NCI-H1092 treated with DMSO at 0.1 percent for 48 hours (cell line): Measurements from ENCODE around the gene CLDN18.

Experiments used
- DNase-seq: peaks from one replicate; lab custom pipeline; 2025; lab: John Stamatoyannopoulos, UW

Gene CLDN18

DNA sequence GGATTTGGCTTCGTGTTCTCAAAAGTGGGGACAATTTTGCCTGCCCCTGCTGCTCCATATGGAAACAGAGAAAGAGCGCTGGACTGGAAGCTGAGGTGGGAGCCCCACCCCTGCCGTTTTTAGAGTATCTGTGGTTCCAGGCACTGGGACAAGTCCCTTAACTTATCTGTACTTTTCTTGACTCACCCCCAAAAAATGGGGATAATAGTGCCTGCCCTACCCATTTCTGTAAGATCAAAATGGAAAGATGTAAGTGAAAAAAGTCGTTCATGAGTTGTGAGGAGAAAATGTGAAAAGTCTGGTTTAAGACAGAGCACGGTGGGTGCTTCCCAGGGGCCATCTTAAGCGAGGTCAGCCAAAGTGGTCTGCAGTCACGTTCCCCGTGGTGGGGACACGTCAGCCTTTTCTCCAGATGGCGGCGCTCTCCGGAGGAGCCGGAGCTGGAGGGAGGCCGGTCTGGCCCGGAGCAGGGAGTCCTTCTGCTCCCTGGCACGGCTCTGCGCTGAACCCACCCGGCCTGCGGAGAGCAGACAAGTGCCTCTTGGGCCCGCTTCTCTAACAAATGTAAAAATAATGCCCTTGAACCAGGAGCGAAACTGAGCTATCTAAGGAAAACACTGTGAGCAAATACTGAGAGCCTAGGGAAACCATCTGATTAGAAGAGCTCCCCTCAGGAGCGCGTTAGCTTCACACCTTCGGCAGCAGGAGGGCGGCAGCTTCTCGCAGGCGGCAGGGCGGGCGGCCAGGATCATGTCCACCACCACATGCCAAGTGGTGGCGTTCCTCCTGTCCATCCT lies at the start of gene CLDN18:
Gene CLDN18 (plus strand): TSS at position 690 of the 797 bp plus-strand sequence. CDS start 61 bp downstream, at position 751.
- DNase-seq: no peak

DNA sequence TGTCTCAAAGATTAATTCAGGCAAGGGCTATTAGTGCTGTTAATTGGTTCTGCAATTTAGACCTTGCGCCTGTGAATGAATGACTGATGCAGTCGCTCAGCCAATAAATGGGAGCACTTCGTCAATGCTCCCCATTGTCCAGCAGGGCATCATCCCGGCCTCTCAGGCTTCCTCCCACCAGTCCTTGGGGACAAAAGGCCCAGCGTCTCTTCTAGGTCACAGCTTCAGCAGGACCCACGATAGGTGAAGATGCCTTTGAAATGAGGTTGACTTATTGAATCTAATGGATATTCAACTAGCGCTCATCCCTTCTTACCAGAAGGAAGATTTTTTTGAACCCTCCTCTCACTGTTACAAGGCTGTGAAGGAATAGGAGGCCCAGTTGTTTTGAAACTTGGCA lies 47.7 kb upstream of the CLDN18 start:
- no peak for DNase-seq

DNA sequence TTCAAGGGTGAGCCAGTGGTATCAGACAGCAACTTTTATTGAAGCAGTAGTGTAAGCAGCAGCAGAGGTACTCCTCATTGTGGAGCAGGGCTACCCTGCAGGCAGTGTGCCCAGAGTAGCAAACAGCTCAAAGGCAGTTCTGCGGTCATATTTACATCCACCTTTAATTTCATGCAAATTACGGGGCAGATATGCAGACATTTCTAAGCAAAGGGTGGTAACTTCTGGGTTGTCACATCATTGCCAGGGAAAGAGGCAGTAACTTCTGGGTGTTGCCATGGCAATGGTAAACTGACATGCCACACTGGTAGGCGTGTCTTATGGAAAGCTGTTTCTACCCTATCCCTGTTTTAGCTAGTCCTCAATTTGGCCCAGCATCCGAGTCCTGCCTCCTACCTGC lies 46.5 kb upstream of the CLDN18 start:
- no peak for DNase-seq

DNA sequence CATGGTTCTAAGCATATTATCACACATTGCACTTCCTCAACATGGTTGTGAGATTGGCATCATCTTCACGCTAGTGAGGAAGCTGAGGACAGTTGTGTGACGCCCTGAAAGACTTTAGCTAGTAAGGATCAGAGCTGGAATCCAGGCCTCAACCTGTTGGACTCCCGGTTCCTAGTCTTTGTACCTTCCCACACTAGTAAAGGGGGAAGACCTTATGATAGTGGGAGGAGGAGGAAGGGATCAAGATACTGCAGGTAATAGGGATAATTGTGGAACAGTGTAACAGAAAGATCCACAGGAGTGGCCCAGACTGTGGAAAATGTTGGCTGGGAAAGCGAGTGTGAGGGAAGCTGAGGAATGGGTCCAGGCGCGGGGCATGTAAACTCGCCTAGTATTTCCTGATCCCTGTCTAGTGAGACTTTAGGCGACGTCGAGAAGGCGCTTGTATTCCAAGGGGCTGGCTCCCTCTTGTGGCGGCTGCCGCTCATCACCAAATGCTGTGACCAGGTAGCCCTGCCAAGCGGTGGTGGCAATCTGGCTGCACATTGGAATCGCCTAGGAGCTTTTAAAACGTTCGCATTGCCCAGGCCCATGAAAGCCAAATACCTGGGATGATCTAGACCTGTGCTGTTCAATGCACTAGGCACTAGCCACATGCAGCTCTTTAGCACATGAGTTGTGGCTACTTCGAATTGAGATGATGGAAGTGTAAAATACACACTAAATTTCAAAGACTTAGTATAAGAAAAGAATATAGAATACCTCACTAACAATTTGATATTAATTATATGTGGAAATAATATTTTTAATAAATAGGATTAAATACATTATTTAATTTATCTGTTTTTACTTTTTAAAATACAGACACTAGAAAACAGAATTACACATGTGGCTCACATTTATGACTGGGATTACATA lies 38.8 kb upstream of the CLDN18 start:
- peak; percentile 60 for DNase-seq

DNA sequence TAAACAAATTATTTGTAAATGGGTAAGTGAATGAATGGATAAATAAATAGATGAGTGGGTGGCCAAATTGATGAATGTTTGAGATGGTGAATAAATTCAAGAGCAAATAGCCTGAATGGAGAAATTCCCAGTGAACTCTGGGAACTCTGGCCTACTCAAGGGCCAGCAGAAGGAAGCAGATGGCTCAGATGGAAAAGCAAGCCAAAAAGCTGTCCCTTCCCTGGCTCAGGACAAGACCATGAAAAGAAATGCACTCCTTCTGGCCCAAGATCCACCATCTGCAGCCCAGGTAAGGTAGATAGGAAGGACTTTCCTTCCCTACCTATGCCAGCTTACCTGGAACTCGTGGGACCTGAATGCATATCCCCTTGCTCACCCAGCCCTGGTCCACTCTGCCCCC lies 37.6 kb upstream of the CLDN18 start:
- no peak for DNase-seq

DNA sequence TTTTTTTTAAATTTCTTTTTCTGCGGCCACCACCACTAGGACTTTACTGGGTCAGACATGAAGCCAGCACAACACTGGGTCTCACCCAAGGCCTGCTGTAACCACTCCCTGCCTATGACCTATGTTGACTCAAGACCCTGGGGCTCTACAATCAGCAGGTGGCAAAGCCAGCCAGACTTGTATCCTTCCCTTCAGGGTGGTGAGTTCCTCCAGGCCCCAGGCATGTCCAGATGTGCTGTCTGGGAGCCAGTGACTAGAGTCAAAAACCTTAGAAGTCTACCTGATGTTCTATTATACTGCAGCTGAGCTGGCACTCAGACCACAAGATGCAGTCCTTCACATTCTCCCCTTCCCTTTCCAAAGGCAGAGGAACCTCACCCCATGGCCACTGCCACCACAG lies 31.6 kb upstream of the CLDN18 start:
- no peak for DNase-seq

DNA sequence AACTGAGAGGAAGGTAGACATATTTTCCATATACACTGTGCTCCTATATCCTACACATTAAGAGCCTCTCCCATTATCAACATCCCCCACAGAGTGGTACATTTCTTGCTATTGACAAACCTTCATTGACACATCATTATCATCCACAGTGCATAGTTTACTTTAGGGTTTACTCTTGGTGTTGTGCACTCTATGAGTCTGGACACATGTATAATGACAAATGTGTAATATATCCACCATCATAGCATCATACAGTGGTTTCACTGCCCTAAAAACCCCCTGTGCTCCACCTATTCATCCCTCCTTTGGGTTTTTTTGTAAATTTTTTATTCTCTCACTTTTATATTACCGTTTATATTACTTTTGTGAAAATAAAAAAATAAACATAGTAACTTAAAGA lies 22.2 kb upstream of the CLDN18 start:
- DNase-seq: no peak

DNA sequence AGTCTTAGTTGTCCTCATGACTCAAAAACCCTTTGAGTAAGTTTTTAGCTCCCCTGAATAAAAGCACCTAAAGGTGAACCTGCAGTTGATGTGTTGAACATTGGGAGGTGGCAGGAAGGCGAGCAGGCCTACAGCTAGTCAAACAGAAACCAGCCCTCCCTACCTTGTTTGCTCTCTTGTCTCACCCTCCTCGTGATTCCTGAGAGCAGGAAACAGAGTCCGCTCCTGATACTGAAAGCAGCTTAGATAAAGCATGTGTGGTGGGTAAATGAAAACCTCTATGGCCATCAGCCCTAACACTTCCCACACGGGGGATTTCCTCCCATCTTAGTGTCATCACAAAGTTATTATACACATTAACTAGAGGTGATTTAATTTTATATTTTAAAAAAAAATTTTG lies 21.8 kb upstream of the CLDN18 start:
- no peak for DNase-seq

DNA sequence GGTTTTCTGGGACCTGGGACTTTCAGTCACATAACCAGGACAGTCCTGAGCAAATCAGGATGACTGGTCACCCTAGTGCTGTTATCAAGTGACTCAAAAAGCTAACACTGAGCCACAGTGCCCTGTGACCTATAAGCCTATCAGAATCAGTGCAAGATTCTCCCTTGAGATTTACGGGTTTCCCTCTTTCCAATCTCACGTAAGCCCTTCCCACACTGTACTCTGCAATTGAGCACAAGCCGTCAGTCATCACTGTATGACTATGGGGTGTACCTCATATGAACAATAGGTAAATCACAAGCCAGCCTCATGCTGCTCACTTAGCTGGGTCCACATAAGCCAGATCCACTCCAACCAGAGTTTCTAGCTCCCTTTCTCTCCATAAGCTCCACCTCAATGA lies 21.0 kb upstream of the CLDN18 start:
- no peak for DNase-seq

DNA sequence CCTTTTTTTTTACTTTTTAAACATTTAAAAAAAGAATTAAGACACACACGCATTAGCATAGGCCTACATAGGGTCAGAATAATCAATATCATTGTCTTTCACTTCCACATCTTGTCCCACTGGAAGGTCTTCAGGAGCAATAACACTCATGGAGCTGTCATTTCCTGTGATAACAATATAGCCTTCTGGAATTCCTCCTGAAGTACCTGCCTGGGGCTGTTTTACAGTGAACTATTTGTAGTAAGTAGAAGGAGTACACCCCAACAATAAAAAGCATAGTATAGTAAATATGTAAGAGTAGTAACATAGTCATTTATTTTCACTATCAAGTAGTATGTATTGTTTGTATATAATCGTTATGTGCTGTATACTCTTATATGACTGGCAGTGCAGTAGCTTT lies 19.5 kb upstream of the CLDN18 start:
- DNase-seq: no peak

DNA sequence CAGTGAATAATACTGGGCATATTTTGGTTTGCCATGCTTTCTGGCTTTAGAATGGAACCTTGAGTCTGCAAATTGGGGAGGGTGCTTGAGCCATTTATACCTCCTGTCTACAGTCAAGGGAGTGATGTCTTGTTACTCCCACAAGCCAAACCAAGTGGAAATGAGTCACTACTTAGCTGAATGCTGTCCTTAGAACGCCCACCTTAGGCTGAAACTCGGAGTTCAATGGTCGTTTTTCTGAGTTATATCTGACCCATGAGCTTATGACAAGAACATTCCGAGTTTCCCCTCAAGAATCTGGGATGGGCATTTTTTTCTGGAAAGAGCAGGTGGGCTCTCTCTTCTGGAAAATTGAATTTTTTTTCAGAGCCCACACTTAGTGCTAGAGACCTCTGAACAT lies 17.4 kb upstream of the CLDN18 start:
- no peak for DNase-seq

DNA sequence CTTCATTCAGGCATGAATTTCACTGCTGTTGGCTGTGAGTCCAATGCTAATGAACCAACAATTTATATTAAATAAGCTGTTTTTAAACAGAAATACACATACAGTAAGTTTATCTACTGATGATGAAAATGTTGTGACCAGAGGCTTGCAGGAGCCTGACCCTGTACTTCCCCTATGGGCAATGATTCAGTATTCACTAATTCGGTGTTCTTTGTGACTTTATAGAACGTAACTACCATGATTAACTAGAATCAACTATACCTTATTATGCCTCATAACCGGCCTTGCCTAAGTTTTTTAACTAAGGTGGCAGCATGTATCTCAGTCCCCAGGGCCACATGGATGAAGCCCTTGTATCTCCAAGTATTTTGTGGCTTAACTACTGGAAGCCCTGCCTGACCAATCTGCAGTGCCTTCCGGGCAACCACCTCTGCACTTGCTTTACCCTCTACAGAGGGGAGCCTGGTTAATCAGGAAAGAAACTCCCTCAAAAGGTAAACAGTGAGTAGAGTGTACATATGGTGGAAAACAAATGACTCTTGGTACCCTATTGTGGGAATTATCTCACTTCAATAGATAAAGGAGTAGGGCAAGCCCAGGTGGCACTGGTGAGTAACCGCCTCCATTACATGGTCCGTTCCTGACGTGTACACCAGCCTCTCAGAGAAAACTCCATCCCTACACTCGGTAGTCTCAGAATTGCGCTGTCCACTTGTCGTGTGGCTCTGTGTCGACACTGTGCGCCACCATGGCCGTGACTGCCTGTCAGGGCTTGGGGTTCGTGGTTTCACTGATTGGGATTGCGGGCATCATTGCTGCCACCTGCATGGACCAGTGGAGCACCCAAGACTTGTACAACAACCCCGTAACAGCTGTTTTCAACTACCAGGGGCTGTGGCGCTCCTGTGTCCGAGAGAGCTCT lies 11.6 kb upstream of the CLDN18 start:
- no peak for DNase-seq

DNA sequence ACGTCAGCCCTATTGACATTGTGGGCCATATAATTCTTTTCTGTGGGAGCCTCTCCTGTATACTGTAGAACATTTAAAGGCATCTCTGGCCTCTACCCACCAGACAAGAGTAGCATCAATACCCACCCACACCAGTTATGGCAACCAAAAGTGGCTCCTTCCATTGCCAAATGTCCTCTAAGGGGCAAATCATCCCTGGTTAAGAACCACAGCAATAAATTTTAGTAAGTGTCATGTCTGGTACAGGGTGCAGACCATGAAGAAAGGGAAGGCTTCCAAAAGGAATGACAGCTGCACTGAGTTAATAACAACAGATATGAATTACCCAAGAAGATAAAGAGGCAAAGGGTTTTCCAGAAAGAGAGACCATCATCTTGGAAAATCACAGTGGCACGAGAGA lies 6.9 kb upstream of the CLDN18 start:
- no peak for DNase-seq

DNA sequence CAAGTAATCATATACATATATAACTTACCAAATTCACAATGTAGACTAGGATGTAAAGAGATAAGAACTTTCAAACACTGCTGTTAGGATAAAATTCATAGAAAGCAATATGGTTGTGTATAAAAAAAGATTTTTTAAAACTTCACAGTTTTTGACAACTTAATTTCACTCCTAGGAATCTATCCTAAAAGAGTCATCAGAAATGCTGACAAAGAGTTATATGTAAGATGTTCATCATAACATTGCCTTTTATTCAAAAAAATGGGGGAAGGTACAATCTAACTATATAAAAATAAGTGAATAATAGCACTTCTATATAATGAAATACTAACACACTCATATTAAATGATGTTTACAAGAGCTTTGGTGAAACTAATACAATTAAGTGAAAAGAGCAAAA lies 4.3 kb upstream of the CLDN18 start:
- DNase-seq: no peak

DNA sequence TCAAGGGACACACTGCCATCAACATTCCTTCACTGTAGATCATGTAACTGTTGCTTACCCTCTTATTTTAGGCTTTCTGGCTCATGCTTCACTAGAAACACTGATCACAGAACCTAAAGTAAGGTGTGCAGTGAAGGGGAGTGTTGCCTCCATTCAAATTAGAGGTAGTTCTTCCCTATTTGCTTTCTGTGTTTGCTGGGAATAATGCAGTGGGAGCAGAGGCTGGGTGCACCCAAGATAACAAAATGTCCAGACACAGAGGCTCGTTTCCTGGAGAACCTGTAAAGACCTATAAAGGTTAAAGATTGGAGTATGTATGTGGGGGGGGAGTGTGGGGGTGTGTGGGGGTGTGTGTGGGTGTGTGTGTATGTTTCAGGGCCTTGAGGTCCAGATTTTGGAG lies 2.1 kb upstream of the CLDN18 start:
- no peak for DNase-seq

DNA sequence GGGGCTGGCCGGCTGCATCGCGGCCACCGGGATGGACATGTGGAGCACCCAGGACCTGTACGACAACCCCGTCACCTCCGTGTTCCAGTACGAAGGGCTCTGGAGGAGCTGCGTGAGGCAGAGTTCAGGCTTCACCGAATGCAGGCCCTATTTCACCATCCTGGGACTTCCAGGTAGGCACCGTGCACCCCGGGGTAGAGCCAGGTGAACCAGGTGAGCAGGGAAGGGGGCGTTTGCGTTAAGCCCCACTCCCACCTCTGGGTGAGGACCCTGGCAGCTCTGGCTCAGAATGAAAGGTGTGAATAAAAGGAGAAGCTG lies 267 bp downstream of the CLDN18 start:
- DNase-seq: no peak

DNA sequence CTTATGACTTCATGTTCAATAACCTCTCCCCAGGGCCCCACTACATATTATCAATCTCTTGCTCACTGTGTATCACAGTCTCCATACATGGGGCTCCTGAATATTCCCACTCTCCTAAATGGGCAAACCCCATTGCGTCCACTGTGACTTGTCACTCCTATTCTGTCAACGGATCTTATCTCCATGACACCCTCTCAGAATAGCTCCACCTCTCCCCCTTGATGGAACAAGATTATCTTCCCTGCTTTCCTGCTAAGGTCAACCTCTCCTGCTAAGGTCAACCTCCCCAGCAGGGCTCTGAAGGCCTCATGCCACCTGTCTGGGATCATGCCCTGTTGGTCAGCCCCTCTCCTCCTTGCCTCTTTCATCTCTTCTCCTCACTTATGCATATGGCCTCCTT lies 1.8 kb downstream of the CLDN18 start:
- no peak for DNase-seq

DNA sequence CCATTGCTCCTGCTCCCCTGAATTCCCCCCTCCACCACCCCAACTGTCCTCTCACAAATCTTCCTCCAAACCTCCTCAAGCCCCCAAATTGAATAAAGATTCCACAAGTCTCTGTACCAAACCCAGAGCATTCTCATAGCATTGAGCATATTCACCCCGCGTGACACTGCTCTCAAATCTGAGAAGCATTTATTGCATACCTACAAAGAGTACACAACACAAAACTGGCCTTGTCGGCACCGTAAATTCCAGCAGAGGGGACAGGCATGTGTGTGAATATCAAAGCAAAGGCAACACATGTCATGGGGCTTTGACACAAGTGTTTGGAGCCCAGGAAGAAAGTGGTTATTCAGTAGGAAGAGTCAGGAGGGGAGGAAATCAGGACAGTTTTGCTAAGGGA lies 2.6 kb downstream of the CLDN18 start:
- no peak for DNase-seq

DNA sequence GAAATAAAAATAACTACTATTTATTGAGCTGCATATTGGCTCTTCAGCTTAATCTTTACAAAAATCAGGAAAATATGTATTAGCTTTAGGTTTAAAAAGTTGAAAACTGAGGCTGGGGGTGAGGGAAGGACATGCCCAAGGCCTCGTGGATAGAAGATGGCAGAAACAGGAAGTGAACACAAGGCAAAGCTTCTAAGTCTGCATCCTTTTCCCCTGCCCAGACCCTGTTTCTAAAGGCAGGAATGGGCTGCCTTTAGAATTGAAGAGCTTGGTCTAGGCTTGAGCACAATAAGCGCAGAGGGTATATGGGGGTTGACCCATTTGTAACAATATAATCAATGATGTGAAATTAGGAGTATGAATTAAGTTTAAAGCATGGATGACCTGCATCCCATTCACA lies 6.1 kb downstream of the CLDN18 start:
- DNase-seq: no peak

DNA sequence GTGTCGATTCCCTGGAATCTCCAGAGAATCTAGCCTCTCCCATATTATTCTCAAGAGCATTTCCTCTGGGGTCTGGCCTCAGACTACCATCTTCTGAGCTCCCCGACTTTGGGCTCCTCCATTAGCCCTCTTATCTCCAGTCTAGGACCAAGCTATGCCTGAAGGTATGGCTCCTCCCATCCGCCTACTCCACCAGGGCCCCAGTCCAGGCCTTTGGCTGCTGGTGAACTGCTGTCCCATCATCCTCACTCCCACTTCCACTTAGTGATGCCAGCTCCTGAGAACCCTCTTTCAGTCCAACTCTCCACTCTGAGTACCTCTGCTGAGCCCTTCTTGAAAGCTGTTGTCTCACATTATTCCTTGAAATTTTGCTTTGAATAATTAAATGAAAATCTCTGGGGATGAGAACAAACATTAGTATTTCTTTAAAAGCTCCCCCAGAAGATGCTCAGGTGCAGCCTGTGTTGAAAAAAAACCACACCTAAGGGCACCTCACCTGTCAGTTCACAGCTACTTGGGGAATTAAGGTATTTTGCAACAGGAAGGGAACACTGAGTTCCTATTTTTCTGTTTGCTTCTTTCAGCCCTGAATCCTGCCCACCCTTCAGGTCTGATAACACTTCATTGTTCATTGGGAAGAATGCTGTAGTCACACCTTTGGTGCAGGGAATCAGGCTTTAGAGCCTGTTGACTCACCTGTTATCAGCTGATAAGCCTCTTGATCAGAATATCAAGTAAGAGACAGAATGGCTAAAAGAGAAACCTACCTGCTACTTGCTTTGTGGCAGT lies 9.5 kb downstream of the CLDN18 start:
- no peak for DNase-seq

DNA sequence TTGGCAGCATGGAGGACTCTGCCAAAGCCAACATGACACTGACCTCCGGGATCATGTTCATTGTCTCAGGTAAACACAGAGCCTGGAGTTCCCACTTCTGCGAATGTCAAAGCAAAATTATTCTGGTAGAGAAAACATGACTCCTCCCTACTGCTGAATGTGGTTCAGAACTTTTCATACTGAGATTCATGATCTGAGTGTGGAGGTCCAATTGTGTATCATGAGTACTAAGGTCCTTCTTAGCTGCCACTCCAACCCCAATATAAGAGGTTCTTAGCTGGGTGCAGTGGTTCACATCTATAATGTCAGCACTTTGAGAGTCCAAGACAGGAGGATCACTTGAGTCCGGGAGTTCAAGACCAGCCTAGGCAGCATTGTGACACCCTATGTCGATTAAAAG lies 13.8 kb downstream of the CLDN18 start:
- DNase-seq: no peak

DNA sequence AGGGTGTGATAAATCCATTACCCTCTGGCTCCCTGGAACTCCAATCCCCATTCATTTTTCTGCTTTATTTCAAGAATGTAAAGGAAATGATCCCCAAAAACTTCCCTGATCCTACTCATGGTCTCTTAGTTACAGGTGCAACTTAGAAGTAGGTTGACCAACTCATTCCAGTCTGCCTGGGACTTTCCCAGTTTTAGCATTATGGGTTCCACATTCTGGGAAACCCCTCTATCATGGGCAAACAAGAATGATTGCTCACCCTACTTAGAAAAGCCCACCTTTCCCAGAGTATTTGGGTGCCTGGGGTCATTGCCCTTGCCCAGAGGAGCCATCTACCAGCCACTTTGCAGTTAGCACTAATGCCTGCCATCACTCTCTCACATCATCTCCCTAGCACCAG lies 15.6 kb downstream of the CLDN18 start:
- DNase-seq: no peak
